Endothelial cell (in vitro differentiated cells): ENCODE measurements around the gene DDX27. TPM values are rescaled to one million over a fixed set of nuclear protein-coding genes. Genes with fewer than 3 reads are reported as not detected.

Experiments used
- DNase-seq: peaks from one replicate; pipeline ENCODE4 v3.0.0; 2021; ENCODE audit warnings: low spot score
- H3K27ac Mint-ChIP-seq: one replicate; pipeline ENCODE4 v1.8.0; 2021; ENCODE audit warnings: mixed read lengths, inconsistent platforms; ENCODE audit not compliant: unreplicated experiment
- H3K27me3 Mint-ChIP-seq: one replicate; pipeline ENCODE4 v1.8.0; 2021; ENCODE audit warnings: mild to moderate bottlenecking, moderate library complexity, mixed read lengths, inconsistent platforms; ENCODE audit not compliant: unreplicated experiment
- H3K36me3 Mint-ChIP-seq: one replicate; pipeline ENCODE4 v1.8.0; 2021; ENCODE audit warnings: mild to moderate bottlenecking, low read depth, mixed read lengths, inconsistent platforms; ENCODE audit not compliant: unreplicated experiment
- H3K4me1 Mint-ChIP-seq: one replicate; pipeline ENCODE4 v1.8.0; 2021; ENCODE audit warnings: mild to moderate bottlenecking, mixed read lengths, inconsistent platforms; ENCODE audit not compliant: unreplicated experiment
- H3K4me3 Mint-ChIP-seq: one replicate; pipeline ENCODE4 v1.8.0; 2021; ENCODE audit warnings: mild to moderate bottlenecking, mixed read lengths, inconsistent platforms; ENCODE audit not compliant: unreplicated experiment
- H3K9me3 Mint-ChIP-seq: one replicate; pipeline ENCODE4 v1.8.0; 2021; ENCODE audit warnings: mixed read lengths, inconsistent platforms; ENCODE audit not compliant: unreplicated experiment
- total RNA-seq: library from RNA; stranded (reverse); fragmentation: NEBNext Ultra II Directional; extraction: Animal tissue kit (Norgen Biotek cat#: 25700); gene quantifications from one replicate; pipeline ENCODE4 v1.2.1, GENCODE V29; 2021; ENCODE audit not compliant: unreplicated experiment
- TF ChIP-seq, protein P1 (sequence below): fragments of 200-600 bp; sonication (generic); IDR thresholded peaks from one replicate; pipeline ENCODE4 v1.5.0; 2021; ENCODE audit warnings: antibody characterized with exemption; ENCODE audit not compliant: unreplicated experiment

The DDX27 gene
- total RNA-seq, 1 donor from 2014 or later = 29.6 TPM

DNA sequence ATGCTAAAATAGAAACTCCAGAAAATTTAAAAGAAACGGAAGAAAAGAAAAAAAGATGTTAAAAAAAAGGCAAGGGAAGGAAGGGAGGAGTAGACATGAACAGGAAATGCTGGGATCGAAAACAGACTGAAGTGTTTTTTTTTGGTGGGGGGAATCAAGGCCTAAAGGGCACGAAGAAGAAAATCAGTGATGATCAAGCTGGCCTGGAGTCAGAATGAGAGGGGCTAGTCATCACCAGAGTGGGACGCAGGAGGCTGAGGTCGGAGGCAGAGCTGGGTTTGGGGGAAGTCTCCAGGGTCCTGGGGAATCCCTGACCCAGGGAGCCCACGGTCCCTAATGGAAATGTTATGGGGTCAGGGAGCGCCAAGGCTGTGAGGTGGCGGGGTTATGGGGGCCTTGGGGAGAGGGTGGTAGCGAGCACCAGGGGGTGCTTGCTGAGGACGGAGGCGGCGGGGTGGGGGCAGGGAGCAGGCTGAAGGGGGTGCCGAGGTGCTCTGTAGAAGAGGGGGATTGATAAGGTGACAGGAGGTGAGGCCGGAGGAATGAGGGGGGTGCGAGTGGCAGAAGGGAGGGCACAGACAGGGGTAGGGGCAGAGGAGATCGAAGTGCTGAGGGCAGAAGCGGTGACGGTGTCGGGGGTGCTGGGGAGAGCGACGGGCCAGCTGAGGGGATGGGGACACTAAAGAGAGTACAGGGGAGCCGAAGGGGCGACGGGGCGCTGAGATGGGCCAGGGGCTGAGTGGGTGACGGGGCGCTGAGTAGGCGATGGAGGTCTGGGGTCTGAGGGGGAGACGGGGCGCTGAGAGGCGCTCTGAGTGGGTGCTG, 58.0 kb downstream of the DDX27 start:
- Mint-ChIP-seq H3K4me3 (peak overlapping the region; percentile 94), H3K27ac (peak overlapping the region; percentile 84), H3K27me3 (peaks cover 19% of the 10 kb centered on the region), H3K36me3 (peaks cover 51% of the 10 kb centered on the region), H3K9me3 (peaks cover 22% of the 10 kb centered on the region), H3K4me1 (peaks cover 44% of the 10 kb centered on the region)
- TF ChIP-seq, protein P1, sequence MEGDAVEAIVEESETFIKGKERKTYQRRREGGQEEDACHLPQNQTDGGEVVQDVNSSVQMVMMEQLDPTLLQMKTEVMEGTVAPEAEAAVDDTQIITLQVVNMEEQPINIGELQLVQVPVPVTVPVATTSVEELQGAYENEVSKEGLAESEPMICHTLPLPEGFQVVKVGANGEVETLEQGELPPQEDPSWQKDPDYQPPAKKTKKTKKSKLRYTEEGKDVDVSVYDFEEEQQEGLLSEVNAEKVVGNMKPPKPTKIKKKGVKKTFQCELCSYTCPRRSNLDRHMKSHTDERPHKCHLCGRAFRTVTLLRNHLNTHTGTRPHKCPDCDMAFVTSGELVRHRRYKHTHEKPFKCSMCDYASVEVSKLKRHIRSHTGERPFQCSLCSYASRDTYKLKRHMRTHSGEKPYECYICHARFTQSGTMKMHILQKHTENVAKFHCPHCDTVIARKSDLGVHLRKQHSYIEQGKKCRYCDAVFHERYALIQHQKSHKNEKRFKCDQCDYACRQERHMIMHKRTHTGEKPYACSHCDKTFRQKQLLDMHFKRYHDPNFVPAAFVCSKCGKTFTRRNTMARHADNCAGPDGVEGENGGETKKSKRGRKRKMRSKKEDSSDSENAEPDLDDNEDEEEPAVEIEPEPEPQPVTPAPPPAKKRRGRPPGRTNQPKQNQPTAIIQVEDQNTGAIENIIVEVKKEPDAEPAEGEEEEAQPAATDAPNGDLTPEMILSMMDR = no peak
- DNase-seq = peak; percentile 13

DNA sequence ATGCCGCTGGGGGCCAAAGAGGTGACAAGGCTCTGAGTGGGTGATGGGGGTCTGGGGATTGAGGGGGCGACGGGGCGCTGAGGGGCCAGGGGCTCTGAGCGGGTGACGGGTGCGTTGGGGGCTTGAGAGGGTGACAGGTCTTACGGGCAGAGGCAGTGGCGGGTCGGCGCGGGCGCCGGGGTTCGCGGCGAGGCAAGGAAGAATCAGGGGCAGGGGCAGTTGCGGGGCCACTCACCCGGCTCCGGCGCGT, 58.5 kb downstream of the DDX27 start:
- H3K36me3 Mint-ChIP-seq = peaks cover 56% of the 10 kb centered on the region
- TF ChIP-seq, protein P1 = no peak
- DNase-seq = no peak

GRCh38 chr20:49278036-49278817, 59.0 kb downstream of the DDX27 start, which contains the start of gene ZNFX1:
Gene ZNFX1 (minus strand): TSS chr20:49278057. CDS start chr20:49275839, 2,218 bp downstream.
- Mint-ChIP-seq H3K4me1 (peaks cover 54% of the 10 kb centered on the region), H3K27me3 (peaks cover 24% of the 10 kb centered on the region), H3K27ac (peak within 1 kb of the TSS; percentile 95), H3K9me3 (peaks cover 22% of the 10 kb centered on the region), H3K4me3 (peak within 1 kb of the TSS; percentile 99), H3K36me3 (peaks cover 61% of the 10 kb centered on the region)
- TF ChIP-seq, protein P1 = no peak
- DNase-seq = peak; percentile 96

More for the DNA sequence above, 58.5 kb downstream of the DDX27 start:
- H3K9me3 Mint-ChIP-seq = peaks cover 22% of the 10 kb centered on the region
- H3K4me3 Mint-ChIP-seq = peak overlapping the region; percentile 94
- peaks cover 19% of the 10 kb centered on the region for H3K27me3 Mint-ChIP-seq
- peaks cover 50% of the 10 kb centered on the region for H3K4me1 Mint-ChIP-seq
- H3K27ac Mint-ChIP-seq = peak overlapping the region; percentile 84

GRCh38 chr20:49278818-49279676, 59.8 kb downstream of the DDX27 start:
- Mint-ChIP-seq H3K36me3 (peaks cover 69% of the 10 kb centered on the region), H3K4me3 (peak overlapping the region; percentile 99), H3K27me3 (peaks cover 24% of the 10 kb centered on the region), H3K4me1 (peaks cover 62% of the 10 kb centered on the region), H3K9me3 (peaks cover 22% of the 10 kb centered on the region), H3K27ac (peak overlapping the region; percentile 97)
- TF ChIP-seq, protein P1 = no peak
- DNase-seq = peak; percentile 5
